Neutrophil (primary cell): Measurements from ENCODE around the gene VEZF1.

Experiments used
- H3K27ac ChIP-seq: fragments of 200-600 bp; sonication (generic); 2 replicates; pipeline ENCODE4 v1.5.1; 2016; ENCODE audit warnings: mild to moderate bottlenecking, moderate library complexity
- H3K27me3 ChIP-seq: fragments of 200-600 bp; sonication (generic); 2 replicates; pipeline ENCODE4 v1.6.0; 2016; ENCODE audit warnings: mild to moderate bottlenecking
- H3K36me3 ChIP-seq: fragments of 200-600 bp; sonication (generic); 2 replicates; pipeline ENCODE4 v1.5.1; 2017
- H3K4me1 ChIP-seq, 2 experiments: fragments of 200-600 bp in 1 of 2; sonication (generic) in 1 of 2; 1 replicate in 1 of 2; 2 replicates in 1 of 2; pipeline versions ENCODE4 v1.5.1 to v1.6.1; 2013 to 2016; ENCODE audit warnings: low read depth in 1 of 2, low read length in 1 of 2, mild to moderate bottlenecking in 1 of 2, moderate library complexity in 1 of 2; ENCODE audit not compliant: control insufficient read depth in 1 of 2, insufficient read depth in 1 of 2
- H3K4me3 ChIP-seq, 2 experiments: fragments of 200-600 bp in 1 of 2; sonication (generic) in 1 of 2; 1 replicate in 1 of 2; 2 replicates in 1 of 2; pipeline ENCODE4 v1.5.1; 2013 to 2016; ENCODE audit warnings: low read depth in 1 of 2, low read length in 1 of 2, mild to moderate bottlenecking in 1 of 2, moderate library complexity in 1 of 2
- H3K9me3 ChIP-seq: fragments of 200-600 bp; sonication (generic); 2 replicates; pipeline ENCODE4 v1.5.1; 2016
- CTCF ChIP-seq: fragments of 200-600 bp; sonication (generic); IDR thresholded peaks from 2 replicates; pipeline ENCODE4 v1.5.1; 2016; ENCODE audit warnings: antibody characterized with exemption

VEZF1 gene

GRCh38 chr17:57966875-57967274 lies 21.2 kb downstream of the VEZF1 start:
- no peak for TF ChIP-seq CTCF
- no peaks in the 10 kb centered on the region for H3K9me3 ChIP-seq
- no peaks in the 10 kb centered on the region for H3K27me3 ChIP-seq
- no peaks in the 10 kb centered on the region for H3K4me1 ChIP-seq
- no peak overlapping the region for H3K27ac ChIP-seq
- H3K36me3 ChIP-seq, result peaks cover 5% of the 10 kb centered on the region
- no peak overlapping the region for H3K4me3 ChIP-seq

- Histone ChIP-seq H3K4me1 (no peaks in the 10 kb centered on the region), H3K27ac (no peak overlapping the region), H3K4me3 (no peak overlapping the region), H3K36me3 (no peaks in the 10 kb centered on the region), H3K27me3 (no peaks in the 10 kb centered on the region), H3K9me3 (no peaks in the 10 kb centered on the region)
- no peak for TF ChIP-seq CTCF
Measured at GRCh38 chr17:57966246-57966645, 21.8 kb downstream of the VEZF1 start.

GRCh38 chr17:57965521-57966160 lies 22.4 kb downstream of the VEZF1 start:
- no peaks in the 10 kb centered on the region for H3K27me3 ChIP-seq
- no peaks in the 10 kb centered on the region for H3K9me3 ChIP-seq
- H3K4me1 ChIP-seq, result no peaks in the 10 kb centered on the region
- no peak overlapping the region for H3K4me3 ChIP-seq
- H3K36me3 ChIP-seq, result no peaks in the 10 kb centered on the region
- no peak overlapping the region for H3K27ac ChIP-seq
- no peak for TF ChIP-seq CTCF

- H3K9me3 ChIP-seq, result no peaks in the 10 kb centered on the region
- no peaks in the 10 kb centered on the region for H3K36me3 ChIP-seq
- TF ChIP-seq CTCF, result no peak
- no peak overlapping the region for H3K4me3 ChIP-seq
- H3K27me3 ChIP-seq, result no peaks in the 10 kb centered on the region
- no peak overlapping the region for H3K27ac ChIP-seq
- no peaks in the 10 kb centered on the region for H3K4me1 ChIP-seq
Measured at GRCh38 chr17:57963149-57963511, 24.9 kb downstream of the VEZF1 start.

- Histone ChIP-seq H3K36me3 (no peaks in the 10 kb centered on the region), H3K27ac (no peak overlapping the region), H3K4me3 (no peak overlapping the region), H3K27me3 (peaks cover 5% of the 10 kb centered on the region), H3K4me1 (no peaks in the 10 kb centered on the region), H3K9me3 (no peaks in the 10 kb centered on the region)
- TF ChIP-seq CTCF, result no peak
Measured at GRCh38 chr17:57962279-57963148, 25.5 kb downstream of the VEZF1 start.
